Kidney capillary endothelial cell (primary cell): ENCODE results near the gene GCFC2.

Experiments used
- DNase-seq: peaks from one replicate; pipeline ENCODE4 v3.0.0-alpha.2; 2018; ENCODE audit warnings: low spot score

Gene GCFC2

GRCh38 chr2:75627902-75628504 is 82.7 kb downstream of the GCFC2 start:
- peak; percentile 80 for DNase-seq

DNA sequence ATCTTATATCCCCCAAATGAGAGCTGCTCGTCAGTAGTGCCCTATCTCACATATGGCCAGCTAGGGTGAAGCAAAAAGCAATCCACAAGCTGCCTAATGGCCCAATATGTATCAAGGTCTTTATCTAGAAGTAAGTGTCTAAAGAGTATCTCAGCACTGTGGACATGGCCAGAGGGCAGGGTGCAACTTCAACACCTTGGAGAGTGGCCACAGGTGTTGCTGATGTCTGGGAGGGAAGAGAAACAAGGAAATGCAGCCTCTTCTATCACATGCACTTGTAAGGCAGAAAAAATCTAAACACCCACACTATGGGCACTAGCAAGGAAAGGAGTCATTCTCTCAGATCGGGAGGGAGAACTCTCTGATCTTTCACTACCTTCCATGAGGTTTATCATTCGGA is 87.8 kb downstream of the GCFC2 start:
- no peak for DNase-seq

DNA sequence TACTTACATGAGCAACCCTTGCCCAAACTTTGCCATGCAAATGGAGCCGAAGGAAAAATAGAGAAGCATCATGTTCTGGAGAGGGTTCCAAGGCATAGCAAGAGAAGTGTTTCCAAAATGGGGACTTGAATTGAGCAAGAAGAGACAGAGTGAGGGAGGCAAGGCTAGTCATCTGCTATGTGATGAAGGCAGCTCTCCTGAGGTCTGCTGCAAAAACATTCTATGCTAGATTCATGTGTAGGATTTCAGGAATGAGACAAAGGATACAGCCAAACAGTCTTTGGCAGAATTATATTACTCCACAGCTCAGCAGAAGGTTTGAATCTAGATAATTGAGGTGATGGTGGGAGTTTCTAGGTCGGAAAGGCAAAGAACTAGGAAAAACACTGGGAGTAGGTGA is 88.2 kb downstream of the GCFC2 start:
- no peak for DNase-seq

GRCh38 chr2:75621228-75621627 is 89.5 kb downstream of the GCFC2 start:
- DNase-seq = no peak

- DNase-seq = peak; percentile 36
Measured at GRCh38 chr2:75619956-75620740, 90.6 kb downstream of the GCFC2 start.

- no peak for DNase-seq
Measured at GRCh38 chr2:75616933-75617332, 93.8 kb downstream of the GCFC2 start.

DNA sequence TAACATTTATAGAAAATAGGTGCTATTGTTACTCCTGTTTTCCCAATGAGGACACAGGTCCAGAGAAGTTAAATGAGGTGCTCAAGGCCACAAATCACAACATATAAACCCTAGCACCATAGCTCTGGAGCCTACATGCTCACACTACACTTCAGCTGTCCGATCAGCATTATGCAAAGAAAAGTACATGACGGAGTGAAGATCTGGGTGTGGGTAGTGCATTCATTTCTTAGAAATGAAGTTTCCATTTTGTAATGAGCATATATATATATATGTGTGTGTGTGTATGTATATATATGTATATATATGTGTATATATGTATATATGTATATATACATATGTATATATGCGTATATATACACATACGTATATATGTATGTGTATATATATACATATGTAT is 94.3 kb downstream of the GCFC2 start:
- DNase-seq = no peak

DNA sequence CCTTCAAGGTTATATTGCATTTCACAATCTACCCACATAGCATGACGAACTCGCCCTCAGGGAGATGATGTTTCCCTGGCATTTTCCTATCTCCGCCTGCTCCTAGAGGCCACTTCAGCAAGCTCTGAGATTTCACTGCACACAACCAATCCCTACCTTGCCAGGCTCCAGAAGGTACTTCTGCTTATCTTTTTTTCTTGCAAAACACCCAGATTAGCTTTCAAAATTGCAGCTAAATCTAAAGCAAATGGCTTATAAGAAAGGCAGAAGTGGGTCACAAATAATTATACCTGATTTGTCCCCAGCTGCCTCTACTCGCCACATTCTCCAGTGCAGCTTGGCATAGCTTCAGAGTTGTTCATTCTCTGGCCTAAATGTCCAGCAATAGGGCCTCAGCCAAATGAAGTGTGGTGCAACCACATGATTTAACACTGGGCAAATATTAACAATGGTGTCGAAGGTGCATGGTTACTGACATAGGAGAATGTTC is 96.5 kb downstream of the GCFC2 start:
- no peak for DNase-seq

DNA sequence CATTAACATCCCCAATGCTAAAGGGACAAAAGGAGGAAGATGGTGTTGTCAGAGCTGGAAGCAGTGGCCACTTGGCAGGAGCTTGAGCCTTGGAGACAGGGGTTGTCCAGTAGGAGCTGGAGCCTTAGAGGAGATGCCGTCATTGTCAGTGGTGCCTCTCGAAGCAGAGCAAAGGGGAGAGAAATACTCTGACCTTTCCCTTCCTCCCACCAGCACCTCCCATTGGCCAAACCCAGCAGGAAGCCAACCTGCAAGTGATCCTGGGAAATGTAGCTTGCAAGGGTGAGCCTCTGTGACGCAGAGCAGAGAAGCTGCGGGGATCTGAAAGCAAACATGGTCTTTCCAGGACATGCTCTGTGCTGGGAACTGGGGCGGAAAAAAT is 97.9 kb downstream of the GCFC2 start:
- no peak for DNase-seq
